Panc1 (cell line): ENCODE results near the gene IRGQ. TPM values are rescaled to one million over a fixed set of nuclear protein-coding genes. Genes with fewer than 3 reads are reported as not detected.

ENCODE experiments used
- ATAC-seq: fragments of 200-7000 bp; cut with Tn5 transposase; 2 replicates; pipeline ENCODE4 v1.9.1; 2020; ENCODE audit warnings: mild to moderate bottlenecking, moderate library complexity
- BruUV-seq: library from RNA; stranded (reverse); fragments of 400-500 nt; replicated peaks from 2 replicates; lab custom pipeline; 2021; lab: Mats Ljungman, UMichigan
- CTCF ChIA-PET: fragments of 300-600 bp; sonication (Branson Sonifier 250); formaldehyde crosslinking; loops from one replicate; lab custom pipeline; 2022; ENCODE audit warnings: antibody characterized with exemption; lab: Charles Lee
- POLR2A ChIA-PET: fragments of 300-600 bp; sonication (Branson Sonifier 250); formaldehyde crosslinking; loops from one replicate; lab custom pipeline; 2022; ENCODE audit warnings: antibody characterized with exemption; lab: Charles Lee
- DNase-seq: peaks from one replicate; pipeline ENCODE4 v3.0.0-alpha.2; 2010; ENCODE audit warnings: low read depth, low spot score
- H3K27ac ChIP-seq: 2 replicates; pipeline ENCODE4 v1.5.1; 2011; ENCODE audit warnings: mild to moderate bottlenecking, low read length, inconsistent platforms
- H3K27me3 ChIP-seq: fragments of 200-500 bp; sonication (Bioruptor generic); 2 replicates; pipeline ENCODE4 v1.6.0; 2014; ENCODE audit warnings: low read length, inconsistent platforms; ENCODE audit not compliant: control insufficient read depth, insufficient read depth
- H3K36me3 ChIP-seq: fragments of 200-500 bp; sonication (Bioruptor generic); 2 replicates; pipeline ENCODE4 v1.5.1; 2014; ENCODE audit warnings: inconsistent platforms, mild to moderate bottlenecking, low read length, moderate library complexity; ENCODE audit not compliant: control insufficient read depth, insufficient read depth
- H3K4me1 ChIP-seq: 2 replicates; pipeline ENCODE4 v1.5.1; 2011; ENCODE audit warnings: inconsistent platforms, mild to moderate bottlenecking, low read length, moderate library complexity; ENCODE audit not compliant: control insufficient read depth, insufficient read depth
- H3K4me3 ChIP-seq, 2 experiments: 2 replicates each; pipeline ENCODE4 v1.5.1; 2011 to 2012; ENCODE audit warnings: low read depth in 2 of 2, low read length in 2 of 2, mild to moderate bottlenecking in 2 of 2, inconsistent platforms in 1 of 2, moderate library complexity in 1 of 2
- H3K9me3 ChIP-seq: fragments of 200-500 bp; sonication (Bioruptor generic); 2 replicates; pipeline ENCODE4 v1.5.1; 2014; ENCODE audit warnings: low read depth, mild to moderate bottlenecking, inconsistent platforms, low read length, moderate library complexity; ENCODE audit not compliant: control insufficient read depth, insufficient read depth
- CTCF ChIP-seq: fragments of 450-650 bp; IDR thresholded peaks from 2 replicates; pipeline ENCODE4 v1.5.1; 2017; ENCODE audit warnings: mild to moderate bottlenecking
- POLR2AphosphoS5 ChIP-seq: IDR thresholded peaks from 2 replicates; pipeline ENCODE4 v1.6.1; 2012; ENCODE audit warnings: mild to moderate bottlenecking, low read depth, low read length, moderate library complexity
- REST ChIP-seq, 2 experiments: IDR thresholded peaks; 2 replicates each; pipeline ENCODE4 v1.6.1; 2011 to 2012; ENCODE audit warnings: low read depth in 2 of 2, control low read depth in 1 of 2, low read length in 1 of 2, mild to moderate bottlenecking in 1 of 2, moderate library complexity in 1 of 2; ENCODE audit not compliant: insufficient read depth in 1 of 2
- SIN3A ChIP-seq: IDR thresholded peaks from 2 replicates; pipeline ENCODE4 v1.6.1; 2012; ENCODE audit warnings: low read depth, mild to moderate bottlenecking, low read length, moderate library complexity, borderline replicate concordance; ENCODE audit not compliant: insufficient read depth
- TCF7L2 ChIP-seq: IDR thresholded peaks from 2 replicates; pipeline ENCODE4 v1.6.1; 2011; ENCODE audit warnings: mild to moderate bottlenecking, low read depth, low read length, inconsistent platforms
- in situ Hi-C: cut with HindIII; loops from 2 replicates; pipeline ENCODE4 v1.10.0; 2016; ENCODE audit warnings: low sequenced_read_pairs, low pct_unique_long_range_greater_than_20kb
- intact Hi-C: fragments of 100-400 bp; cut with micrococcal nuclease; formaldehyde crosslinking; loops from one replicate; pipeline ENCODE4 v1.10.0; 2022; ENCODE audit not compliant: unreplicated experiment
- total RNA-seq: library from RNA; stranded (reverse); gene quantifications from one replicate; pipeline ENCODE4 v1.2.1, GENCODE V29; 2021; ENCODE audit not compliant: unreplicated experiment

Gene IRGQ
- total RNA-seq, 1 experiment from 2014 or later = 20.4 TPM

GRCh38 chr19:43643326-43643725 lies 47.4 kb upstream of the IRGQ start:
- no peaks in the 10 kb centered on the region for H3K4me1 ChIP-seq
- BruUV-seq = no TSS peak
- no peak for ATAC-seq
- intact Hi-C loops = no loop called here
- TF ChIP-seq POLR2AphosphoS5 = no peak
- TF ChIP-seq CTCF = no peak
- no peak for TF ChIP-seq TCF7L2
- TF ChIP-seq REST (IDR thresholded peaks at IDR 0.05; ENCODE audit: insufficient read depth in 1 of 2, low read depth in 2 of 2, low read length in 1 of 2) = no peak
- no peak for TF ChIP-seq SIN3A
- peaks cover 4% of the 10 kb centered on the region; the same call in 1 of the 2 replicates for H3K27me3 ChIP-seq
- no peak overlapping the region for H3K27ac ChIP-seq
- no peak for DNase-seq
- H3K4me3 ChIP-seq = no peak overlapping the region
- ChIA-PET CTCF (interaction anchor here (0.7 kb wide), 1 partner anchor 58 kb away, joined by 3 read pairs; no protein-coding TSS in a partner anchor), POLR2A (no interaction called here)
- in situ Hi-C loops = no loop called here
- H3K9me3 ChIP-seq = no peaks in the 10 kb centered on the region
- H3K36me3 ChIP-seq = no peaks in the 10 kb centered on the region; the same call in 1 of the 2 replicates

GRCh38 chr19:43642531-43642930 lies 46.6 kb upstream of the IRGQ start:
- in situ Hi-C loops = no loop called here
- Histone ChIP-seq H3K4me3 (no peak overlapping the region), H3K9me3 (no peaks in the 10 kb centered on the region), H3K4me1 (no peaks in the 10 kb centered on the region), H3K36me3 (no peaks in the 10 kb centered on the region; the same call in 1 of the 2 replicates), H3K27me3 (peaks cover 4% of the 10 kb centered on the region; the same call in 1 of the 2 replicates), H3K27ac (no peak overlapping the region)
- ChIA-PET POLR2A (no interaction called here), CTCF (no interaction called here)
- DNase-seq = no peak
- ATAC-seq = no peak
- TF ChIP-seq POLR2AphosphoS5 = no peak
- no peak for TF ChIP-seq REST (IDR thresholded peaks at IDR 0.05; ENCODE audit: insufficient read depth in 1 of 2, low read depth in 2 of 2, low read length in 1 of 2)
- TF ChIP-seq SIN3A = no peak
- TF ChIP-seq CTCF = no peak
- TF ChIP-seq TCF7L2 = no peak
- intact Hi-C loops = no loop called here
- no TSS peak for BruUV-seq
